GM23338 (cell line): ENCODE measurements around the gene CYB5B. TPM values are rescaled to one million over a fixed set of nuclear protein-coding genes. Genes with fewer than 3 reads are reported as not detected.

Experiments
- ATAC-seq: fragments of 200-7000 bp; cut with Tn5 transposase; 3 replicates; pipeline ENCODE4 v1.9.1; 2020
- DNase-seq: peaks from one replicate; pipeline ENCODE4 v3.0.0-alpha.2; 2015; ENCODE audit warnings: low spot score
- H2AFZ ChIP-seq: fragments of 200-600 bp; sonication (generic); 2 replicates; pipeline ENCODE4 v1.8.0; 2016; ENCODE audit warnings: antibody characterized with exemption, mild to moderate bottlenecking, moderate library complexity
- H3F3A ChIP-seq: fragments of 200-600 bp; sonication (generic); replicated peaks from 2 replicates; pipeline ENCODE4 v1.8.0; 2017; ENCODE audit warnings: antibody characterized with exemption, mixed run types, low read depth
- H3K27ac ChIP-seq: fragments of 200-600 bp; sonication (generic); 2 replicates; pipeline ENCODE4 v1.6.1; 2016; ENCODE audit warnings: low read depth
- H3K27me3 ChIP-seq: fragments of 200-600 bp; sonication (generic); 2 replicates; pipeline ENCODE4 v1.8.0; 2016; ENCODE audit warnings: mild to moderate bottlenecking, mixed run types, moderate library complexity; ENCODE audit not compliant: insufficient read depth
- H3K36me3 ChIP-seq: fragments of 200-600 bp; sonication (generic); 2 replicates; pipeline ENCODE4 v1.8.0; 2016; ENCODE audit warnings: mild to moderate bottlenecking; ENCODE audit not compliant: insufficient read depth
- H3K4me1 ChIP-seq: fragments of 200-600 bp; sonication (generic); 2 replicates; pipeline ENCODE4 v1.8.0; 2016; ENCODE audit warnings: mild to moderate bottlenecking, moderate library complexity; ENCODE audit not compliant: insufficient read depth
- H3K4me2 ChIP-seq: fragments of 200-600 bp; sonication (generic); 2 replicates; pipeline ENCODE4 v1.7.1; 2017; ENCODE audit warnings: mixed run types
- H3K4me3 ChIP-seq: fragments of 200-600 bp; sonication (generic); 2 replicates; pipeline ENCODE4 v1.6.1; 2016; ENCODE audit warnings: mixed run types
- H3K79me2 ChIP-seq: fragments of 200-600 bp; sonication (generic); replicated peaks from 2 replicates; pipeline ENCODE4 v1.8.0; 2017; ENCODE audit warnings: mild to moderate bottlenecking; ENCODE audit not compliant: insufficient read depth
- H3K9me2 ChIP-seq: fragments of 200-600 bp; sonication (generic); 2 replicates; pipeline ENCODE4 v1.8.0; 2017; ENCODE audit not compliant: insufficient read depth
- H4K20me1 ChIP-seq: fragments of 200-600 bp; sonication (generic); replicated peaks from 2 replicates; pipeline ENCODE4 v1.8.0; 2017; ENCODE audit warnings: mild to moderate bottlenecking; ENCODE audit not compliant: insufficient read depth
- H3K27ac Mint-ChIP-seq: 2 replicates; pipeline ENCODE4 v1.8.0; 2020; ENCODE audit warnings: inconsistent platforms, mild to moderate bottlenecking, moderate library complexity, mixed read lengths
- H3K27me3 Mint-ChIP-seq: 3 replicates; pipeline ENCODE4 v1.8.0; 2022; ENCODE audit warnings: low read depth, mild to moderate bottlenecking, moderate library complexity, mixed read lengths, inconsistent platforms; ENCODE audit not compliant: insufficient read depth, poor library complexity
- H3K36me3 Mint-ChIP-seq: 3 replicates; pipeline ENCODE4 v1.8.0; 2021; ENCODE audit warnings: low read depth, mild to moderate bottlenecking, inconsistent platforms, moderate library complexity, mixed read lengths
- H3K4me1 Mint-ChIP-seq: 3 replicates; pipeline ENCODE4 v1.8.0; 2020; ENCODE audit warnings: mild to moderate bottlenecking, inconsistent platforms, mixed read lengths
- H3K4me3 Mint-ChIP-seq: 3 replicates; pipeline ENCODE4 v1.8.0; 2021; ENCODE audit warnings: moderate library complexity, mild to moderate bottlenecking, inconsistent platforms, mixed read lengths
- H3K9me3 Mint-ChIP-seq: 3 replicates; pipeline ENCODE4 v1.8.0; 2020; ENCODE audit warnings: moderate library complexity, mild to moderate bottlenecking, inconsistent platforms, mixed read lengths
- CREB1 ChIP-seq: fragments of 250-450 bp; sonication (Bioruptor Pico); IDR thresholded peaks from 2 replicates; pipeline ENCODE4 v1.5.0; 2020; ENCODE audit warnings: low read depth, mild to moderate bottlenecking, moderate library complexity
- CTCF ChIP-seq, 2 experiments: fragments of 200-600 bp in 1 of 2; sonication (generic) in 1 of 2; conservative IDR thresholded peaks; 2 replicates each; pipeline versions ENCODE4 v1.5.1 to v1.6.1; 2016 to 2017; ENCODE audit warnings: antibody characterized with exemption in 2 of 2, low read depth in 2 of 2, mild to moderate bottlenecking in 2 of 2, moderate library complexity in 1 of 2
- ETS1 ChIP-seq: IDR thresholded peaks from 2 replicates; pipeline ENCODE4 v1.6.1; 2016; ENCODE audit warnings: antibody characterized with exemption
- EZH2 ChIP-seq: fragments of 200-600 bp; sonication (generic); IDR thresholded peaks from one replicate; pipeline ENCODE4 v1.8.0; 2017; ENCODE audit warnings: antibody characterized with exemption, mild to moderate bottlenecking, low read depth; ENCODE audit not compliant: unreplicated experiment
- EZH2phosphoT487 ChIP-seq: fragments of 200-600 bp; sonication (generic); IDR thresholded peaks from one replicate; pipeline ENCODE4 v1.8.1; 2018; ENCODE audit warnings: antibody characterized with exemption; ENCODE audit not compliant: unreplicated experiment
- JUNB ChIP-seq: IDR thresholded peaks from one replicate; pipeline ENCODE4 v1.6.1; 2016; ENCODE audit warnings: antibody characterized with exemption; ENCODE audit not compliant: unreplicated experiment
- NANOG ChIP-seq: IDR thresholded peaks from 2 replicates; pipeline ENCODE4 v1.6.1; 2016; ENCODE audit warnings: antibody characterized with exemption, borderline replicate concordance
- POLR2AphosphoS5 ChIP-seq: IDR thresholded peaks from 2 replicates; pipeline ENCODE4 v1.6.1; 2016; ENCODE audit warnings: antibody characterized with exemption, low read depth
- REST ChIP-seq: IDR thresholded peaks from one replicate; pipeline ENCODE4 v1.6.1; 2018; ENCODE audit warnings: antibody characterized with exemption; ENCODE audit not compliant: unreplicated experiment
- STAT1 ChIP-seq: IDR thresholded peaks from one replicate; pipeline ENCODE4 v1.6.1; 2016; ENCODE audit warnings: antibody characterized with exemption; ENCODE audit not compliant: unreplicated experiment
- ZNF114 ChIP-seq: fragments of 250-450 bp; sonication (Bioruptor Pico); IDR thresholded peaks from 2 replicates; pipeline ENCODE4 v1.5.0; 2020; ENCODE audit warnings: mild to moderate bottlenecking, moderate library complexity
- ZNF331 ChIP-seq: fragments of 250-450 bp; sonication (Bioruptor Pico); IDR thresholded peaks from 2 replicates; pipeline ENCODE4 v1.5.0; 2020; ENCODE audit warnings: low read depth, mild to moderate bottlenecking, moderate library complexity
- ZNF462 ChIP-seq: fragments of 250-450 bp; sonication (Bioruptor Pico); IDR thresholded peaks from 2 replicates; pipeline ENCODE4 v1.5.0; 2020; ENCODE audit warnings: mild to moderate bottlenecking, moderate library complexity
- polyA plus RNA-seq: library from polyadenylated mRNA; unstranded; fragments of >200 nt; fragmentation: Nextera tagmentation; extraction: Ambion mirVana; gene quantifications from 2 replicates; pipeline ENCODE4 v1.2.1, GENCODE V29; 2016
- total RNA-seq: library from RNA; depleted of rRNA; stranded (reverse); fragments of >200 nt; shearing (Covaris generic); gene quantifications from 2 replicates; pipeline ENCODE4 v1.2.3, GENCODE V29; 2014

The CYB5B gene
- total and polyA plus RNA-seq, 2 experiments from 2014 or later: 72.0 to 110 TPM

- no peaks in the 10 kb centered on the region; the same call in 2 of the 3 replicates for H3K4me1 Mint-ChIP-seq
- TF ChIP-seq CTCF (conservative IDR thresholded peaks at IDR 0.05; ENCODE audit: low read depth in 2 of 2) (no peak), ZNF462 (CRISPR knock-in tag) (no peak), CREB1 (CRISPR knock-in tag) (no peak), POLR2AphosphoS5 (no peak), ZNF114 (CRISPR knock-in tag) (no peak), EZH2 (no peak), REST (no peak), STAT1 (no peak), JUNB (no peak), EZH2phosphoT487 (no peak), ETS1 (no peak), NANOG (no peak), ZNF331 (no peak)
- Histone ChIP-seq H4K20me1 (peaks cover 23% of the 10 kb centered on the region), H3K9me2 (no peaks in the 10 kb centered on the region), H3K36me3 (peaks cover 4% of the 10 kb centered on the region; the same call in 1 of the 2 replicates), H3K27ac (no peak overlapping the region), H3K27me3 (no peaks in the 10 kb centered on the region), H2AFZ (no peak overlapping the region), H3K4me3 (no peak overlapping the region), H3F3A (no peaks in the 10 kb centered on the region; the same call in 1 of the 2 replicates), H3K4me2 (no peak overlapping the region), H3K79me2 (peaks cover 100% of the 10 kb centered on the region), H3K4me1 (no peaks in the 10 kb centered on the region)
- H3K27ac Mint-ChIP-seq: no peak overlapping the region
- H3K27me3 Mint-ChIP-seq: peaks cover 2% of the 10 kb centered on the region
- peaks cover 4% of the 10 kb centered on the region; the same call in 2 of the 3 replicates for H3K36me3 Mint-ChIP-seq
- no peak overlapping the region for H3K4me3 Mint-ChIP-seq
- ATAC-seq (no peak), DNase-seq (no peak)
- H3K9me3 Mint-ChIP-seq: no peaks in the 10 kb centered on the region
Observed at GRCh38 chr16:69438465-69438864, 14.0 kb downstream of the CYB5B start.
